PC-9 (cell line): ENCODE measurements around the gene SYNPO2L. TPM values are rescaled to one million over a fixed set of nuclear protein-coding genes. Genes with fewer than 3 reads are reported as not detected.
A peak's percentile ranks its signal among the peaks of the same experiment; 100 is the strongest.

Source experiments
- BruUV-seq: library from RNA; stranded (reverse); fragments of 400-500 nt; replicated peaks from 2 replicates; lab custom pipeline; 2021; lab: Mats Ljungman, UMichigan
- CTCF ChIA-PET: fragments of 300-600 bp; sonication (Branson Sonifier 250); formaldehyde crosslinking; loops from one replicate; lab custom pipeline; 2022; ENCODE audit warnings: antibody characterized with exemption; lab: Charles Lee
- POLR2A ChIA-PET: fragments of 300-600 bp; sonication (Branson Sonifier 250); formaldehyde crosslinking; loops from one replicate; lab custom pipeline; 2022; ENCODE audit warnings: antibody characterized with exemption; ENCODE audit not compliant: unreplicated experiment; lab: Charles Lee
- DNase-seq, 2 experiments: peaks; one replicate each; pipeline versions ENCODE4 v3.0.0 to v3.0.0-alpha.2; 2015 to 2022; ENCODE audit warnings: mixed read lengths in 1 of 2
- H2AFZ ChIP-seq: fragments of 200-600 bp; sonication (generic); 2 replicates; pipeline ENCODE4 v1.8.1; 2017; ENCODE audit warnings: antibody characterized with exemption
- H3F3A ChIP-seq: fragments of 200-600 bp; sonication (generic); 2 replicates; pipeline ENCODE4 v1.8.1; 2017; ENCODE audit warnings: antibody characterized with exemption, mild to moderate bottlenecking, low read depth; ENCODE audit not compliant: insufficient read depth
- H3K27ac ChIP-seq: fragments of 200-600 bp; sonication (generic); 2 replicates; pipeline ENCODE4 v1.6.1; 2016; ENCODE audit warnings: mixed run types
- H3K27me3 ChIP-seq: fragments of 200-600 bp; sonication (generic); 2 replicates; pipeline ENCODE4 v1.6.1; 2016; ENCODE audit warnings: low read depth, mixed run types; ENCODE audit not compliant: insufficient read depth
- H3K36me3 ChIP-seq: fragments of 200-600 bp; sonication (generic); 2 replicates; pipeline ENCODE4 v1.6.1; 2016; ENCODE audit warnings: low read depth, mixed run types
- H3K4me1 ChIP-seq: fragments of 200-600 bp; sonication (generic); replicated peaks from 2 replicates; pipeline ENCODE4 v1.6.1; 2016; ENCODE audit warnings: mixed run types; ENCODE audit not compliant: insufficient read depth
- H3K4me2 ChIP-seq: fragments of 200-600 bp; sonication (generic); 2 replicates; pipeline ENCODE4 v1.6.1; 2017; ENCODE audit warnings: mixed run types
- H3K4me3 ChIP-seq: fragments of 200-600 bp; sonication (generic); 2 replicates; pipeline ENCODE4 v1.6.1; 2016; ENCODE audit warnings: mixed run types
- H3K79me2 ChIP-seq: fragments of 200-600 bp; sonication (generic); 2 replicates; pipeline ENCODE4 v1.6.1; 2017; ENCODE audit warnings: low read depth, mixed run types
- H3K9me2 ChIP-seq: fragments of 200-600 bp; sonication (generic); 2 replicates; pipeline ENCODE4 v1.8.1; 2017; ENCODE audit warnings: mild to moderate bottlenecking; ENCODE audit not compliant: insufficient read depth
- H3K9me3 ChIP-seq: fragments of 200-600 bp; sonication (generic); 2 replicates; pipeline ENCODE4 v1.8.1; 2016; ENCODE audit warnings: low read depth; ENCODE audit not compliant: insufficient read depth
- H4K20me1 ChIP-seq: fragments of 200-600 bp; sonication (generic); 2 replicates; pipeline ENCODE4 v1.8.1; 2017; ENCODE audit not compliant: insufficient read depth
- CTCF ChIP-seq: fragments of 200-600 bp; sonication (generic); conservative IDR thresholded peaks from 2 replicates; pipeline ENCODE4 v1.6.1; 2017; ENCODE audit warnings: mixed run types, antibody characterized with exemption, mild to moderate bottlenecking, moderate library complexity
- EZH2 ChIP-seq: fragments of 200-600 bp; sonication (generic); IDR thresholded peaks from 2 replicates; pipeline ENCODE4 v1.8.0; 2017; ENCODE audit warnings: antibody characterized with exemption, low read depth
- intact Hi-C: fragments of 100-400 bp; cut with micrococcal nuclease; formaldehyde crosslinking; loops from one replicate; pipeline ENCODE4 v1.10.0; 2022; ENCODE audit not compliant: unreplicated experiment
- total RNA-seq: library from RNA; stranded (reverse); gene quantifications from 2 replicates; pipeline ENCODE4 v1.2.3, GENCODE V29; 2021

The SYNPO2L gene
- total RNA-seq, 1 experiment from 2014 or later = 0.76 TPM

DNA sequence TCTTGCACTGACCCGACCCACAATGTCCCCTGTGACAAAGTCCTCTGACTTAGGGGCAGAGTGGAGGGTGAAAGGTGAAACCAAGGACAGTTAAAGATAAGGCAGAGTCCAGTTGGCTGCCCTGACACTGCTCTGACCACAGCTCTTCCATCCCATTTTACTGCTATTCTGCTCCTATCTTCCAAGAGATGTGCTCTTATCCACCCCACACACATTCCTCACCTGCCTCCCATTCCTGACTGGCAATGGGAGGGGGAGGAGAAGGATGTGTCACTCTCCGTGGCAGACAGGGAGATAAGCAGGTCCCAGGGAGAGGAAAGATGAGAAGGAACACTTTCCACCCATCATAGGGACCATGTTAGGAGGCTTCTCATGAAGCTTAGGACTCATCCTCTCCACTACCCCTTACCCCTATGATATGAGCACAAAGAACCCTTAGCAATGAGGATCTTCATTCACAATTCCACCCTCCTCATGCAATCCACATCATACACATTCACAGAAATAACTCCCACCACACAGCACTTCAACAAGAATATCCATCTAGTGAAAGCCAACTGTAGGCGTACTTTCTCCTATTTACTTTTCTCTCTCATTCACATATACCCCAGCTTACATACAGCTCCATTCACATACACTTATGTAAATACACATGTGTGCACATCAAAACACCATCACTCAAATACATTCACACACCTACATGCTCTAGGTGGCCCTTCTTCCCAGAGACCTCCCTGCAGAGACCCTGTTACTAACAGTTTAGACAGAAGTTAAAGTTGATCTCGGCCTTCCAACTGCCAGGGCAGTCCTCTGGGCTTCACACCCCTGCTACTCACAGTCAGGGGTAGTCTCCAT, 6.6 kb downstream of the SYNPO2L start:
- no peaks in the 10 kb centered on the region for H3K9me3 ChIP-seq
- intact Hi-C loops = no loop called here
- H3K4me2 ChIP-seq = no peak overlapping the region
- H3K27ac ChIP-seq = no peak overlapping the region
- BruUV-seq = no TSS peak
- no peaks in the 10 kb centered on the region for H3K9me2 ChIP-seq
- ChIA-PET POLR2A (interaction anchor here (0.5 to 0.6 kb wide), 3 partner anchors 11 to 394 kb away, joined by 7 to 9 read pairs (median 7); no protein-coding TSS in a partner anchor), CTCF (no interaction called here)
- DNase-seq = no peak
- H3K27me3 ChIP-seq = no peaks in the 10 kb centered on the region
- no peaks in the 10 kb centered on the region for H3K79me2 ChIP-seq
- H4K20me1 ChIP-seq = no peaks in the 10 kb centered on the region
- no peaks in the 10 kb centered on the region for H3K36me3 ChIP-seq
- no peak overlapping the region for H3K4me3 ChIP-seq
- no peaks in the 10 kb centered on the region for H3F3A ChIP-seq
- H2AFZ ChIP-seq = no peak overlapping the region
- TF ChIP-seq CTCF = no peak
- TF ChIP-seq EZH2 = no peak
- no peaks in the 10 kb centered on the region for H3K4me1 ChIP-seq

DNA sequence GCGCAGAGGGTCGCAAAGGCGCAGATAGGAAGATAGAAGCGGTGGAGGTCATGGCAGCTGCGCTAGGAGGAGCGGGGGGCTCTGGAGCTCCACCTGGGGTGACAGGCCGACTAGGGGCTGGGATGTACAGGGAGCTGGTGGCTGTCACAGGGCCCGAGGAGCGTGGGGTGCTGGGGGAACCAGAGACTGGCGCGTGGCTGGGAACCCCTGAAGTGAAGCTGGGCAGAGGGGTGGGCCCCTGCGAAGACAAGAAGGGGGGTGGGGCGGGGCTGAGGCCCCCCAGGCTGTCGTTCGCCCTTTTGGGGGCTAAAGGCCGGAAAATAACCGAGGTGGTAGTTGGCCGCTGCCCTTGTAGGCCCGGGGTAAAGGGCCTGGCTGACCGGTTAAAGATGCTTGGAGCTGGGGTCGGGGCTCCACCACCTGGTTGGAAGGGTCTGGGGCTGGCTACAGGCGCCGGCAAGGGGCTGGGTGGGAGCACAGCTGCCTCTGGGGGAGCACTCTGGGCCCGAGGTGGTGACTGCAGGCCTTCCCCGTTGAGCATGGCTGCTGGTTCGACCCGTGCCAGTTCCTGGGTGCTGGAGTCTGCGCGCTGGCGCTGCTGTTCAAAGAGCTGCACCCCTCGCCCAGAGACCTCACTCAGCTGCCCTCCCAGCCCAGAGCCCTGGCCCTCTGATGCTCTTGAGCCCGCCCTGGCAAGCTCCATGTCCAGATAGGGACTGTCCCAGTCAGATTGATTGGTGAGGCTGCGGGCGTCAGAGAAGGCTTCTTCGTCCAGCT, 7.8 kb downstream of the SYNPO2L start:
- BruUV-seq = no TSS peak
- ChIA-PET CTCF (interaction anchor here (0.5 kb wide), 1 partner anchor 103 kb away, joined by 4 read pairs; no protein-coding TSS in a partner anchor), POLR2A (interaction anchor here (0.5 kb wide), 2 partner anchors 12 to 393 kb away, joined by 7 read pairs; no protein-coding TSS in a partner anchor)
- Histone ChIP-seq H3K4me2 (no peak overlapping the region), H3K9me2 (no peaks in the 10 kb centered on the region), H3F3A (no peaks in the 10 kb centered on the region), H3K4me3 (no peak overlapping the region), H4K20me1 (no peaks in the 10 kb centered on the region), H3K9me3 (no peaks in the 10 kb centered on the region), H3K36me3 (no peaks in the 10 kb centered on the region), H3K27me3 (no peaks in the 10 kb centered on the region), H3K4me1 (no peaks in the 10 kb centered on the region), H3K27ac (no peak overlapping the region), H2AFZ (no peak overlapping the region), H3K79me2 (no peaks in the 10 kb centered on the region)
- no peak for DNase-seq
- intact Hi-C loops = no loop called here
- no peak for TF ChIP-seq CTCF
- no peak for TF ChIP-seq EZH2

- H3K4me2 ChIP-seq = no peak overlapping the region
- no peaks in the 10 kb centered on the region for H3F3A ChIP-seq
- POLR2A ChIA-PET = no interaction called here
- no peaks in the 10 kb centered on the region for H3K9me2 ChIP-seq
- no peaks in the 10 kb centered on the region for H4K20me1 ChIP-seq
- no peak overlapping the region for H2AFZ ChIP-seq
- H3K27me3 ChIP-seq = no peaks in the 10 kb centered on the region
- H3K79me2 ChIP-seq = no peaks in the 10 kb centered on the region
- H3K27ac ChIP-seq = no peak overlapping the region
- no peak for TF ChIP-seq EZH2
- no peak for TF ChIP-seq CTCF
- DNase-seq = peak in 1 of 2 experiments; percentile 31
- no peak overlapping the region for H3K4me3 ChIP-seq
- H3K36me3 ChIP-seq = no peaks in the 10 kb centered on the region
- intact Hi-C loops = no loop called here
- BruUV-seq = no TSS peak
- no peaks in the 10 kb centered on the region for H3K9me3 ChIP-seq
- no peaks in the 10 kb centered on the region for H3K4me1 ChIP-seq
- CTCF ChIA-PET = no interaction called here
These were observed 8.5 kb downstream of the SYNPO2L start for GRCh38 chr10:73647211-73647874.
